ENCODE data around the gene HIRIP3.
"Not testable (repeated sequence)": the region's sequence is repeated elsewhere in the genome, so short reads cannot be mapped to it uniquely, and the experiment has no call there.

Gene HIRIP3

GRCh38 chr16:30025156-30025555 lies 29.7 kb upstream of the HIRIP3 start:
- Mint-ChIP-seq H3K9me3 (no peaks in the 10 kb centered on the region), H3K27ac (no peak overlapping the region), H3K4me3 (no peak overlapping the region), H3K27me3 (peaks cover 47% of the 10 kb centered on the region), H3K36me3 (ENCODE audit: low read depth) (no peaks in the 10 kb centered on the region), H3K4me1 (ENCODE audit: low read depth) (peaks cover 8% of the 10 kb centered on the region)
- DNase-seq: no peak

DNA sequence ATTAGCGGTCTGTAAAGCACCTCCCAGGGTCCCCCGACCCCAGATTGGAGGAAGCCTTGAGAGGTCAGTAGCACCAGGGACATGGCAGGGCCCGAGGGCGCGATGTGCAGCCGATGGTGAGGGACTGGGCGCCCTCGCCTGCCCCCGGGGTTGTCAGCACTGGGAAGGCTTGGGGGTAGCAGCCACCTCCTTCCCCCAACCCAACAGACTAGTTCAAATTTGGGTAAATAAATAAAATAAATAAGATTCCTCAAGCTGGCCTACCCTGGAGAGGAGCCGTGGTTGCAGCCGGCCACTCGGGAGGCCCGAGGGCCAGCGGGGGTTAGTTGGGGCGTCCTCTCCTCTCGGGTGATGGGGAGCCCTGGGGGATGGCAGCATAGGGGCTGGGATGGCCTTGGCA lies 29.0 kb upstream of the HIRIP3 start:
- no peaks in the 10 kb centered on the region for H3K9me3 Mint-ChIP-seq
- peaks cover 6% of the 10 kb centered on the region for H3K4me1 Mint-ChIP-seq (ENCODE audit: low read depth)
- no peak overlapping the region for H3K27ac Mint-ChIP-seq
- H3K4me3 Mint-ChIP-seq: no peak overlapping the region
- DNase-seq: no peak
- peaks cover 40% of the 10 kb centered on the region for H3K27me3 Mint-ChIP-seq
- H3K36me3 Mint-ChIP-seq (ENCODE audit: low read depth): no peaks in the 10 kb centered on the region

- no peak overlapping the region for H3K27ac Mint-ChIP-seq
- no peaks in the 10 kb centered on the region for H3K36me3 Mint-ChIP-seq (ENCODE audit: low read depth)
- no peak for DNase-seq
- no peaks in the 10 kb centered on the region for H3K9me3 Mint-ChIP-seq
- H3K4me3 Mint-ChIP-seq: no peak overlapping the region
- H3K27me3 Mint-ChIP-seq: peaks cover 32% of the 10 kb centered on the region
- H3K4me1 Mint-ChIP-seq (ENCODE audit: low read depth): peaks cover 8% of the 10 kb centered on the region
Observed at GRCh38 chr16:30023586-30023985, 28.2 kb upstream of the HIRIP3 start.

GRCh38 chr16:30022887-30023286 lies 27.5 kb upstream of the HIRIP3 start, which contains the start of gene C16orf92:
Gene C16orf92 (plus strand): TSS chr16:30023198. CDS start chr16:30023341, 143 bp downstream.
- DNase-seq: no peak
- no peaks in the 10 kb centered on the region for H3K9me3 Mint-ChIP-seq
- H3K4me3 Mint-ChIP-seq: no peak within 1 kb of the TSS
- H3K27me3 Mint-ChIP-seq: peaks cover 25% of the 10 kb centered on the region
- H3K36me3 Mint-ChIP-seq (ENCODE audit: low read depth): no peaks in the 10 kb centered on the region
- no peak within 1 kb of the TSS for H3K27ac Mint-ChIP-seq
- peaks cover 8% of the 10 kb centered on the region for H3K4me1 Mint-ChIP-seq (ENCODE audit: low read depth)

DNA sequence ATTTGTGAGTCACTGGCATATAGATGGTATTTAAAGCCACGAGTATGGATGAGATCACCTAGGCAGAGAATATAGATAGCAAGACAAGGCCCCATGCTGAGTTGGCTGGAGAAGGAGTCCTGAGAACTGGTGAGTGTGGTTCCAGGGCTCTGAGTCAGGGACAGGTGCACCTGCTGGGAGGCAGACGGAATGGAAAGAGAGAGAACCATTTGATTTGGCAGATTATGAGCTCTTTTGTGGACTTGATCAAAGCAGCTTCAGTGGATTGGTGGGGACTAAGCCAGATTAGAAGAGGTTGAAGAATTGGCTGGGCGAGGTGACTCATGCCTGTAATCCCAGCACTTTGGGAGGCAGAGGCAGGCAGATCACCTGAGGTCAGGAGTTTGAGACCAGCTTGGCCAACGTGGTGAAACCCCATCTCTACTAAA lies 23.3 kb upstream of the HIRIP3 start:
- peaks cover 8% of the 10 kb centered on the region for H3K4me1 Mint-ChIP-seq (ENCODE audit: low read depth)
- H3K36me3 Mint-ChIP-seq (ENCODE audit: low read depth): no peaks in the 10 kb centered on the region
- no peak overlapping the region for H3K4me3 Mint-ChIP-seq
- no peaks in the 10 kb centered on the region for H3K9me3 Mint-ChIP-seq
- no peak overlapping the region for H3K27ac Mint-ChIP-seq
- no peak for DNase-seq
- peaks cover 7% of the 10 kb centered on the region for H3K27me3 Mint-ChIP-seq

DNA sequence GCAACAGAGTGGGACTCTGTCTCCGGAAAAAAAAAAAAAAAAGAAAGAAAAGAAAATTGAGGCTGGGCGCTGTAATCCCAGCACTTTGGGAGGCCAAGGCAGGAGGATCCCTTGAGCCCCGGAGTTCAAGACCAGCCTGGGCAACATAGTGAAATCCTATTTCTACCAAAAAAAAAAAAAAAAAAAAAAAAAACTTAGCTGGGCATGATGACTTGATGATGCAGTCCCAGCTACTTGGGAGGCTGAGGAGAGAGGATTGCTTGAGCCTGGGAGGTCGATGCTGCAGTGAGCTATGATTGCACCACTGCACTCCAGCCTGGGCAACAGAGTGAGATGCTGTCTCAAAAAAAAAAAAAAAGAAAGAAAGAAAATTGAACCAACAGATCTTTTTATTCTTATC lies 22.5 kb upstream of the HIRIP3 start:
- H3K27me3 Mint-ChIP-seq; H3K27ac Mint-ChIP-seq; DNase-seq; H3K9me3 Mint-ChIP-seq; H3K36me3 Mint-ChIP-seq (ENCODE audit: low read depth); H3K4me1 Mint-ChIP-seq (ENCODE audit: low read depth); H3K4me3 Mint-ChIP-seq: not testable (repeated sequence)

GRCh38 chr16:30017277-30017656 lies 21.9 kb upstream of the HIRIP3 start:
- Mint-ChIP-seq H3K4me3 (no peak overlapping the region), H3K27ac (no peak overlapping the region), H3K9me3 (no peaks in the 10 kb centered on the region), H3K27me3 (peaks cover 11% of the 10 kb centered on the region), H3K4me1 (ENCODE audit: low read depth) (peaks cover 8% of the 10 kb centered on the region), H3K36me3 (ENCODE audit: low read depth) (no peaks in the 10 kb centered on the region)
- no peak for DNase-seq

DNA sequence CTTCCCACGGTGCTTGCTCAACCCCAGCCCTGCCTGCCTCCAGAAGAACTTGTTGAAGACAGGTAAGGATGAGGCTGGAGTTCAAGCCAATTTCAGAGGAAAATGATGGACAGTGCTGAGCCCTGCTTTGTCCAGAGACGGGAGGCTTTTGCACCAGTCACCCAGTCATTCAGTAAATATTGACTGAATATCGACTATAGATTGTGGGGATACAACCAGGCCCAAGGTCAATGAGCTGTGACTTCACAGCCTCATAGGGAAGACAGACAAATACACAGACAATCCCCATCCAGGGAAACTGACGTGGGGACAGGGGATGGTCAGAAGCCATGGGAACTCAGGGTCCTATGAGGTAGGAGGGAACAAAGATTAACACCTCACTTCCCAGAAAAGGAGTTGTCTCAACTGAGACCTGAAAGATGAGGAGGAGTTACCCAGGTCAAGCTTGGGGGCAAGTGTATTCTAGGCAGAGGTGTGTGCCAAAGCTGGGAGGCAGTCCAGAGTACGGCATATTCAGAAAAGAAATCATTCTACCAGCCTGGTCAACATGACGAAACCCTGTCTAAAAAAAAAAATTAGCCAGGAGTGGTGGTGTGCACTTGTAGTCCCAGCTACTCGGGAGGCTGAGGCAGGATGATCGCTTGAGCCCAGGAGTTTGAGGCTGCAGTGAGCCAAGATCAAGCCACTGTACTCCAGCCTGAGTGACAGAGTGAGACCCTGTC lies 21.3 kb upstream of the HIRIP3 start:
- Mint-ChIP-seq H3K9me3 (no peaks in the 10 kb centered on the region), H3K4me1 (ENCODE audit: low read depth) (peaks cover 11% of the 10 kb centered on the region), H3K4me3 (no peak overlapping the region), H3K27me3 (peaks cover 16% of the 10 kb centered on the region), H3K36me3 (ENCODE audit: low read depth) (no peaks in the 10 kb centered on the region), H3K27ac (no peak overlapping the region)
- DNase-seq: no peak

DNA sequence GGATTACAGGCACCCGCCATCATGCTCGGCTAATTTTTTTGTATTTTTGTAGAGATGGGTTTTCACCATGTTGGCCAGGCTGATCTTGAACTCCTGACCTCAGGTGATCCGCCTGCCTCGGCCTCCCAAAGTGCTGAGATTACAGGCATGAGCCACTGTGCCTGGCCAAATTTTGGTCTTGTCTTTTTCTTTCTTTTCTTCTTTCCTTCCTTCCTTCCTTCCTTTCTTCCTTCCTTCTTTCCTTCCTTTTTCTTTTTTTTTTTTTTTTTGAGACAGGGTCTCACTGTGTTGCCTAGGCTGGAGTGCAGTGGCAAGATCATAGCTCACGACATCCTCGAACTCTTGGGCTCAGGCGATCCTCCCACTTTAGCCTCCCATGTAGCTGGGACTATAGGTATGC lies 20.0 kb upstream of the HIRIP3 start:
- not testable (repeated sequence) for H3K4me3 Mint-ChIP-seq; DNase-seq; H3K27ac Mint-ChIP-seq; H3K36me3 Mint-ChIP-seq (ENCODE audit: low read depth); H3K4me1 Mint-ChIP-seq (ENCODE audit: low read depth); H3K9me3 Mint-ChIP-seq
- peaks cover 14% of the 10 kb centered on the region for H3K27me3 Mint-ChIP-seq

- not testable (repeated sequence) for H3K27ac Mint-ChIP-seq
Observed at GRCh38 chr16:30012598-30012997, 17.2 kb upstream of the HIRIP3 start.

GRCh38 chr16:30011714-30012504 lies 16.5 kb upstream of the HIRIP3 start:
- peaks cover 34% of the 10 kb centered on the region for H3K27me3 Mint-ChIP-seq
- peak overlapping the region; percentile 77 for H3K27ac Mint-ChIP-seq
- DNase-seq: no peak
- H3K9me3 Mint-ChIP-seq: no peaks in the 10 kb centered on the region
- H3K4me1 Mint-ChIP-seq (ENCODE audit: low read depth): peaks cover 12% of the 10 kb centered on the region
- peak overlapping the region; percentile 75 for H3K4me3 Mint-ChIP-seq
- peaks cover 3% of the 10 kb centered on the region for H3K36me3 Mint-ChIP-seq (ENCODE audit: low read depth)

More at GRCh38 chr16:30012598-30012997, 17.2 kb upstream of the HIRIP3 start:
- DNase-seq; H3K4me3 Mint-ChIP-seq; H3K9me3 Mint-ChIP-seq; H3K36me3 Mint-ChIP-seq (ENCODE audit: low read depth): not testable (repeated sequence)
- Mint-ChIP-seq H3K4me1 (ENCODE audit: low read depth) (peaks cover 12% of the 10 kb centered on the region), H3K27me3 (peaks cover 34% of the 10 kb centered on the region)

- Mint-ChIP-seq H3K4me1 (ENCODE audit: low read depth) (peaks cover 12% of the 10 kb centered on the region), H3K27ac (peak within 1 kb of the TSS; percentile 69), H3K27me3 (peaks cover 34% of the 10 kb centered on the region), H3K4me3 (peak within 1 kb of the TSS; percentile 75), H3K36me3 (ENCODE audit: low read depth) (peaks cover 6% of the 10 kb centered on the region), H3K9me3 (no peaks in the 10 kb centered on the region)
- peak; percentile 65 for DNase-seq
Observed at GRCh38 chr16:30010844-30011713, 15.7 kb upstream of the HIRIP3 start, which contains the start of gene DOC2A. Gene DOC2A (minus strand): TSS chr16:30011027. CDS start chr16:30010222, 805 bp downstream.

GRCh38 chr16:30009990-30010843 lies 14.8 kb upstream of the HIRIP3 start:
- H3K27ac Mint-ChIP-seq: peak overlapping the region; percentile 69
- DNase-seq: no peak
- peaks cover 34% of the 10 kb centered on the region for H3K27me3 Mint-ChIP-seq
- H3K4me3 Mint-ChIP-seq: peak overlapping the region; percentile 72
- H3K4me1 Mint-ChIP-seq (ENCODE audit: low read depth): peaks cover 12% of the 10 kb centered on the region
- no peaks in the 10 kb centered on the region for H3K9me3 Mint-ChIP-seq
- peaks cover 13% of the 10 kb centered on the region for H3K36me3 Mint-ChIP-seq (ENCODE audit: low read depth)

Data from activated T-cell treated with anti-CD3 and anti-CD28 coated beads, Interleukin-2, amount 50 U/mL, for 24 hours (primary cell).